HG03135 (cell line): ENCODE measurements around the gene CRYBG2.
A peak's percentile ranks its signal among the peaks of the same experiment; 100 is the strongest.
"Not testable (repeated sequence)": the region's sequence is repeated elsewhere in the genome, so short reads cannot be mapped to it uniquely, and the experiment has no call there.

Source experiments
- ATAC-seq: cut with Tn5 transposase; IDR thresholded peaks from one replicate; pipeline ENCODE4 v1.9.1; 2021; ENCODE audit warnings: mild to moderate bottlenecking, moderate library complexity; ENCODE audit not compliant: unreplicated experiment

Gene CRYBG2, protein sequence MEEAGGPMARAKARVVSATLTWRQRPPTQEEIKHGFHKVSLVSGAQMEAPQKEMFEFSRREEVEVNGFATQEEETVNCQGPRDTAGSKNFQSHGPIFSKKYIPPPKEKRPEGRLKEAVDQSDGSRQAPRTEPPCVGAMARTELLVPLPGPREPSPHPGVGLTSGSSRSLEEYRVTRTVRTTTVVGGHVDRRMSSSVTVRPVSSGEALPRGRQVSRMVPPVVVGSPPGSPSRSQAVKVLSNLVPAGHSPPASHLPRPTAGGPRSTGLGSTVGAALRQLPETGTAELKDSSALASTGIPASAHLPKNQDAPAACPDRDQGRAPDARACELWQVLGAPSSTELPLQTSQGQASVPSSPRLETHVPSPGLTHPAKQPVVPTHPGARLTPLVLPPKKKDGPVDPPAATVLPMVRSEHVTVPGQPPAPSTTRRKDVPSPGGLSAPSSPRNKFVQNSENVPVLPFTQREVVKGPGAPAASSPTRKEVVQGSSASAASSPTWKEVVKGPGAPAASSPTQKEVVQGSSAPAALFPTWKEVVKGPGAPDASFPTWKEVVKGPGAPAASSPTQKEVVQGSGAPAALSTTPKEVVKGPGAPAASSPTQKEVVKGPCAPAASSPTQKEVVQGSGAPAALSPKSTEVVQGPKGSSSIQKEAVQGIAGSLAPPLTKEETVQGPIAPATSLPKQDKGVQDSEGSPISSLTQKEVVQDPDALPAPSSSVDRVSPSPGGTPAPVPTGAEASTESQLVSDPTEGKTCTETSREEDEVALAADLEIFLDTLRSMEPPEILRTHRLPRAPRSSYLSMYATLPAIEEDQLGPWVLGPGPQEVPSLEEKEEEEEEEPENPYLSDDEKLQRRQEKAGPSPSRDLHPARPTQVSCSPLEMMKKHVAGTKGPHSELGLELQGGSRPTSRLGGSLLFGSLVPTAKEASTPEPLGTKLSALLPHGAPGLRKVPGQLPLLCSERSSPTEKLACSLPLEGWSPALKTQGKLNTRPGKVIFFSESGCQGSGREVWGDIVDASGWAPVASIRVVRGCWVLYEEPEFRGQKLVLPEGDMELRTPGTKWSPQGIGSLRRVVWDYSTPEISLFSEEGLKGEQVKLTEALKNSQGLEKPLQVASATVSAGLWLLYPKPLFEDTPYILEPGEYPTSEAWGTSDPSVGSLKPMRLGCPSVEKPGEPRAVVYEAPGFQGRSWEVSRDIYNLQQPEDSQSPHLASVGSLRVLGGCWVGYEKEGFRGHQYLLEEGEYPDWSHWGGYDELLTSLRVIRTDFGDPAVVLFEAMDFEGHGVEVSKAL (N-terminal part only)

DNA sequence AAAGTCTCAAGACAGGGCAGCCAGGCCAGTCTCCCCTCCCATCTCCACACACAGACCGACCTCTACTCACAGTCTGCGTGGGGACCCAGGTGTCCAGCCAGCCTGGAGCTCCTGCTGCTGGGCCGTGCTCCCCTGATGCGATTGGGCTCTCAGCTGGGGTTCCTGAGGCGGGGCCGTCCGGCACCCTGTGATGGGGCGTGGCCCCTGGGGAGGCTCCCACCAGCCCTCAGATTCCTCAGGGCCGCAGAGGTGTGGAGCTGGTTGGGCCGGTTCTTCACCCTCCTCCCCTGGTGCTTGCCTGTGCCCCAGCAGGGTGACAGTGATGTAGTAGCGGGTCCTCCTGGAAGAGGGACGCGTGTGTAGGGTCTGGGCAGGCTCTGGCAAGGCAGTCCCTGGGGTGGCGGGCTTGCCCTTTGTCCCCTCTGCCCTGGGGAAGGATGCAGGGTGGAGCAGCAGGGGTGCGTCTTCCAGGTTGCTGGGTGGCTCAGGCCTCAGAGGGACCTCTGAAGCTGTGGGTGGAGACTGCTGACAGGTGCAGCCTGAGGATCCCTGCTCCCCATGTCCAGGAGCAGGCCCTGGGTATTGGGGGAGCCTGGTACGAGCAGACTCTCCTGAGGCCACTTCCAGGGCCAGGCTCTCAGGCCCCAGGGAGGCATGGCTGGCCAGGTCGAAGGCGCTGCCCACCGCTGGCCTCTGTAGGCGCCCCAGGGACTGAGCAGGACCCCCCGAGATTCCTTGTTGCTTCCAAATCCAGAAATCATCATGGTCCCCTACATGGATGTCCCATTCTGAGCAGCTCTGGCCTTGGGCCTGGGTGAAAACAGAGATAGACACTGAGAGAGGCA, at the start of gene CRYBG2:
Gene CRYBG2 (minus strand): TSS at position 155 of the 845 bp plus-strand sequence. CDS start 7,473 bp downstream, outside the sequence.
- ATAC-seq = no peak

DNA sequence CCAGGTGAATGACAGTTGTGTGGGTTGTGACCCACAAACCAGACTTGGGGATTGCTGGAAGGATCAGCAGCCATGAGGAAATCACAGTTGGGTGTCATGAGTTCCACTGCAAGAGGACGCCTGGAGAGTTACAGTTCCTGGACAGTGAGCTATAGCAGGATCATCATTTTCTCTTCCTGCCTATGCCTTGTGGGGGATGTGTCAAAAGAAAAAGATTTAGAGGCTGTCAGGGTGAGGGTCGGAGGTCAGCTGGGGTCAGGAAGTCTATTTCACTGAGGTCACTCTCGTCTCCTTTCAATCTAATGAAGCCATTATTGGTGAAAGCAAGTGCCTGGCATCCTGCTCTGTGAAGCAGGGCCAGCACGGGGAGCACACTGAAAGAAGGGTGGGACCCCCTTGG, 49.7 kb upstream of the CRYBG2 start:
- no peak for ATAC-seq

DNA sequence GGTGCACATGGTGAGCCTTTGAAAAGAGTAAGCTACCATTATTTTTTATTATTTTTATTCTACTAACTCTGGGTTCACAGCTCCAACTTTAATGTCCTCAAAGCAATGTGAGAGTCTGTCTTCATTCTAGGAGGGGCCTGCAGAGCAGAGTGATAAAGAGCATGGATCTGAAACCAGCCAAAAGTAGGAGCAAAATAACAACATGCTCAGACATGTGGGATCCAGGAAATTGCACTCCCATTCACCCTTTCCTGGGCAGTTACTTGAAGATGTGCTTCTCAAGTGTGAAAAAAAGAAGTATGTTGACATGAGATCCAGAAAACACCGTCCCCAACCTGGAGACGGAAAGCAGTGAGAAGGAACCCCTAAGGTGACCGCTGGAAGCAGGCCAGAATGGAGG, 48.0 kb upstream of the CRYBG2 start:
- ATAC-seq = no peak

DNA sequence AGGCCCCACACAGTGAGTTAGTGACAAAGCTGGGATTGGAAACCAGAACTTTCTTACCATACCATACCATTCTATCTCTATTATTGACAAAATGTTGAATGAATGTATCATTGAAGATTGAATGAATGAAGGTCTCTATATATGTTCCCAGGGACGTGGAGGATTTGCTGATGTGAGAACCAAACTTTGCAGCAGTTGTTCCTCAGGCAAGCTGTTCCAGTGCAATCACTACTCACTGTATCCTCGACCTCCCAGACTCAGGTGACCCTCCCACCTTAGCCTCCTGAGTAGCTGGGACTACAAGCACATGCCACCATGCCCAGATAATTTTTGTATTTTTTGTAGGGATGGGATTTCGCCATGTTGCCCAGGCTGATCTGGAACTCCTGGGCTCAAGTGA, 45.1 kb upstream of the CRYBG2 start:
- ATAC-seq = no peak

DNA sequence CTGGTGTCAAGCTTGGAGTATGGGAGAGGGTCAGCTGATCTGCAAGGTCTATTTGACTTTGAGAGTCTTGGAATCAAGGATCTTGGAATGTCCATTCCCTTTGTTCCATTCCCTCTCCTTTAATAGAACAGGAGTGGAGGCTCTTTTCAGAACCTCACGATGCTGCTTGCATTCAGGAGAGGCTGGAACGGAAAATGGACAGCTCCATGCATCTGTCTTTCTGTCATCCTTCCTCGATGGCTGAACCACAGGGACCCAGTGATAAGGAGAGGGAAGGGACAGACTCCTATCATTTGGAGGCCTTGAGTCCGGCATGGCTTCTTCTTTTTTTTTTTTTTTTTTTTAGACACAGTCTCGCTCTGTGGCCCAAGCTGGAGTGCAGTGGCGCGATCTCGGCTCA, 41.8 kb upstream of the CRYBG2 start:
- ATAC-seq = no peak

DNA sequence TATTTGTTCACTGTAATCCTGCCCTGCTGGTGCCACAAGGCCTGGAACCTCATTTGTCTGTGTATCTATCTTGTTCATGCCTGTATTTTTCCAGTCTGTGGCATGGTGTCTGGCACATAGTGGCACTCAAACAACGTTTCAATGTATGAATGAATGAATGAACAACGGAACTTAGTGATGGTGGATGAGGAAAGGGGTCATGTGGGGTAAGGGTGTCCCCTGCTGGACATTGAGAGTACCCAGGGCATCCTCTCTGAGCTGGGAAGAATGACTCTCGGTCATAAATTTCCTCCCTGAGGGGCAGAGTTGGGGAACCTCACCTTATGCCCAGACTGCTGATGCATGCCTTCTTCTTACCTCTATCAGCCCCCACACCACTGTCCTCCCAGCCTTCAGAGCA, 37.5 kb upstream of the CRYBG2 start:
- no peak for ATAC-seq

DNA sequence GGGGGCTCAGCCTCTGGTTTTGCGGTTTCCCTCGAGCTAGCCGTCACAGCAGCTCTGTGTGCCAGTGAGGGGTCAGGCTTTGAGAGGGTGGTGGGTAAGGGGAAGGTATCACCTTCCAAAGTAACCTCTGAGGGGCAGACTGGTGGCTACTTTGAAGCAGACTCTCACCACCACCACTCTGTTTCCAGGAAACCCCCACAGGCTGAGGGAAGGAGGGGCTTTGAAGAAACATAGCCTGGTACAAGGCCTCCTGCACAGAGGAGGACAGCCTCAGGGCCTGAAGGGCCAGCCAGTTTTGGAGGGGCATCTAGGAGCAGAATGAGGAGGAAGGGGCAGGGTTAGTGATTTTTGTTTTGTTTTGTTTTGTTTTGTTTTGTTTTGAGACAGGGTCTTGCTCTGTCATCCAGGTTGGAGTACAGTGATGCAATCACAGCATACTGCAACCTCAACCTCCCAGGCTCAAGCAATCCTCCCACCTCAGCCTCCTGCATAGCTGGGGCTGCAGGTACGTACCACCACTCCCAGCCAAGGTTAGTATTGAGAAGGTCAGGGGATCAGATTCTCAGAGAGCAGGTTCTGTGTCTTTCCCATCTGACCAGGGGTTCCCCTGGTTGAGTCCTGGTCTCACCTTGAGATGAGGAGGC, 35.8 kb upstream of the CRYBG2 start:
- no peak for ATAC-seq

DNA sequence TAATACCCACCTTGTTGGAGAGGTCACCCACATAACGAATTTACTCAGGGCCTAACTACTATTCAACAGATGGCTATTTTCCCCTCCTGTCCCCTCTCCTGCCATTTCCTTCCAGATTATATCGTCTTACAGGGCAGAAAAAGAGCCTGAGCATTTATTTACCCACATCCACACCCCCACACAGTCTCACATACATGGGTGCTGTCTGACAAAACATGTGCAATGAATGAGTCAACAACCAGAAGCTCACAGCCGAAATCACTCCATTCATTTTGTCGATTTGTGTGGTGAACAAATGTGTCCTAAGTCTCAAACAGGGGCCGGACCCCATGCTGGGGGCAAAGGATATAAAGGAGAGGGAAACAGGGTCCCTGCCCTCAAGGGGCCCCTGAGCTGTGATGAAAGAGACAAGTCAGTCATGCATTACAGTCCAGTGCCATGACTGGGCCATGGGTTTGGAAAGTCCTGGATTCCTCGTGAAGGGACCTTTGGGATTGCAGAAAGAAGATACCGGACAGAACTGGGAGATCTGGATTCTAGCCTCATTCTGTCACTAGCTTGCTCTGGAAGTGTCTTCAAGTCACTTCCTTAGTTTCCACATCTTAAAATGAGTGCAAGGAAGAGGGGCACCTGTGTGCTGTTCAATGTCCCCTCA, 35.0 kb upstream of the CRYBG2 start:
- no peak for ATAC-seq

DNA sequence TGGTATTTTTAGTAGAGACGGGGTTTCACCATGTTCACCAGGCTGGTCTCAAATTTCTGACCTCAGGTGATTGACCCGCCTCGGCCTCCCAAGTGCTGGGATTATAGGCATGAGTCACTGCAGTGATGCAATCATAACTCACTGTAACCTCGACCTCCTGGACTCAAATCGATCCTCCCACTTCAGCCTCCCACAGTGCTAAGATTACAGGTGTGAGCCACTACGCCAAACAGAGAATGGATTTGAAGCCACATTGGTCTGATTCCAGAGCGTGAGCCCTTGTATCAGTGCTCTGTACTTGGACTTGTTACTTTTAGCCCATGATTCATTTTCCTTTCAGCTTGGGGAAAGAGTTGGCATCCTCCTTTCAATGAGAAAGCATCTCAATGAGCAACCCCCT, 33.5 kb upstream of the CRYBG2 start:
- no peak for ATAC-seq

DNA sequence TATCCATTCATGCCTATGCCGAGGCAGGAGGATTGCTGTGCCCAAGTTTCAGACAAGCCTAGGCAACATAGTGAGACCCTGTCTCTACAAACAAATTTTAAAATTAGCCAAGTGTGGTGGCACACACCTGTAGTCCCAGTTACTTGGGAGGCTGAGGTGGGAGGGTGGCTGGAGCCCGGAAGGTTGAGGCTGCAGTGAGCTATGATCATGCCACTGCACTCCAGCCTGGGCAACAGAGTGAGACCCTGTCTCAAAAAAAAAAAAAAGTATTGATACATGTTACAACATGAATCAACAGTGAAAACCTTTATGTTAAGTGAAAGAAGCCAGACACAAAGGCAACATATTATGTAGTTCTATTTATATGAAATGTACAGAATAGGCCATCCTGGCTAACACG, 31.1 kb upstream of the CRYBG2 start:
- not testable (repeated sequence) for ATAC-seq

DNA sequence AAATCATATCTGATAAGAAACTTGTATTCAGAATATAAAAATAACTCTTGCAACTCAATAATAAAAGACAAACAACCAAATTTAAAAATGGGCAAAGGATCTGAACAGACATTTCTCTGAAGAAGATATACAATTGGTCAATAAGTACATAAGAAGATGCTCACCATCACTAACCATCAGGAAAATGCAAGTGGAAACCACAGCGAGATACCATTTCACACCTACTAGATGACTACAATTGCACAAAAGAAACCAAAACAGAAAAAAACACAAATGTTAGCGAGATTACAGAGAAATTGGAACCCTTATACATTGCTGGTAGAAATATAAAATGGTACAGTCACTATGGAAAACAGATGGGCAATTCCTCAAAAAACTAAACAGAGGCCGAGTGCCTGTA, 30.1 kb upstream of the CRYBG2 start:
- no peak for ATAC-seq

DNA sequence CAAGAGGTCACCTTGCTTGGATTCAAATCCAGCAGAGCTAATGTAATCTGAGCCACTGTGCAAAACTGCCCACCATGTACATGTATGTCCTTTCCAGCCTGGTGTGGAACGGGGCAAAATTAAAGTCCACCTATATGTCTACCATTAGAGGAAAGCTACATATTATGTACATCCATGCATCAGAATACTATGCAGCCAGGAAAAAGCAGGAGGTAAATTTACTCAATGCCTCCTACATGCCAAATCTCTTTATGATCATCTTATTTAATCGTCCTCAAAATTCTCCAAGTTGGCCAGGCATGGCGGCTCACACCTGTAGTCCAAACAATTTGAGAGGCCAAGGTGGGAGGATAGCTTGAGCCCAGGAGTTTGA, 24.9 kb upstream of the CRYBG2 start:
- no peak for ATAC-seq

DNA sequence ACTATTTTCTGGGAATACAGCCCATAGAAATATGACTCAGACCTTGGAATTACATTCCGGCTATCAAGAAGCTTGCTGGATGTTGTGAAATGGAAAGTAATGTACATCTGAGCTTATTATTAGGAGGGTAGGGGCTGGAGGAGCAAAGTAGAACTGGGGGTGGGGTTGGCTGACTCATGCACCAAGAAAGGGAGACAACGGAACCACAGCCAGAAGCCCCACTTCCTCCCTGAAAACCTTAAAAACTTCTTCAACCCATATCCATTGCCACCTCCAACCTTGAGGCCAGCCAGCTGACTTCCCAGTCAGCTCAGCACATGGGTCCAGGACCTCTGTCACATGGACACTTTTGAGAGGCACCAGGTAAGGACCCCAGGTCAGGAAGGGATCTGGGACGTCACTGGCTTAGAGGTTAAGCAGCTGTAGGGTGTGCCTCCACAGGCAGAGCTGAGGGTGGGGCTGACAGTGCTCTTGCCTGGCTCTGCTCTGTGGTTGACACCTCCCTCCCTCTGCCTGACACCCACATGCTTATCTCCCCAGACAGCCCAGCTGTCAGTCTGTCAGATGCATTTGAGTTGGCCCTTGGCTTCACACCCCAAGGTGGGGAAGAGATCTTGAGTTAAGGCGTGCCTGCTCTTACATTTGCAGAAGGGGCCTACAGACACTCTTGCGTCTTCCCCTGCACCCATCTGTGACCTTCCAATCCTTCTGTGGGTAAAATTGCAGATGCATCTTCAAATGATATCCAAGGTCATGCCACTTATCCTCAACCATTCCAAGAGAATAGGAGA, 24.4 kb upstream of the CRYBG2 start:
- ATAC-seq = peak; percentile 70

DNA sequence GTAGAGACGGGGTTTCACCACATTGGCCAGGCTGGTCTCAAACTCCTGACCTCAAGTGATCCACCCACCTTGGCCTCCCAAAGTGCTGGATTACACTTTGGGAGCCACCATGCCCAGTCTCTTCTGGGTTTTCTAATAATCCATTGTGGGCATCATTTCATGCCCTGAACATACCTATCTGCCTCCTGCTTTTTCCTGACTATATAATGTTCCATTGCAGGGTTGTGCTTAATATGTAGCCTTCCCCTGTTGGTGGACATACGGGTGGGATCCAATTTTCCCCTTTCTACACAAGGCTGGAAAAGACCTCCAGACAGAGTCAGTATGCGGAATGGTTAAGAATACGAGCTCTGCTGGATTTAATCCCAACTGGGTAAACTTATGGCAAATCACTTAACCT, 22.1 kb upstream of the CRYBG2 start:
- no peak for ATAC-seq

DNA sequence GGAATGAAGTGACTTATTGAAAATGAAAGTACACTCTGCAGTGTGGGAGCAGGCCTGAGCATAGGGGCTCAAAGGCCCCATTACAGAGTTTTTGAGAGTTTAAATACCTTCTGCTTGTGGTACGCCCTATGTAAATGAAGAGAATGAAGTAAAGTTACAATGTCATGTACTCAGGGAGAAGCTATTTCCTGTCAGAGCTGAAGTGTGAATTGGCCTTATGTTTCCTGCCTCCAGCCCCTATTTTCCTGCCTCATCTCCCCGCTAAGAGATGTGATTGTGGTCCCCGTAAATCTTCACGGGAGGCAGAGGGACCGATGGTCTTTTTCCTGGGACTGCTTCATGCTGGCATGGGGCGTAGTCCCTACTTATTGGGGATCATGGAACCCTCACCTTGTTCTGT, 21.2 kb upstream of the CRYBG2 start:
- no peak for ATAC-seq

DNA sequence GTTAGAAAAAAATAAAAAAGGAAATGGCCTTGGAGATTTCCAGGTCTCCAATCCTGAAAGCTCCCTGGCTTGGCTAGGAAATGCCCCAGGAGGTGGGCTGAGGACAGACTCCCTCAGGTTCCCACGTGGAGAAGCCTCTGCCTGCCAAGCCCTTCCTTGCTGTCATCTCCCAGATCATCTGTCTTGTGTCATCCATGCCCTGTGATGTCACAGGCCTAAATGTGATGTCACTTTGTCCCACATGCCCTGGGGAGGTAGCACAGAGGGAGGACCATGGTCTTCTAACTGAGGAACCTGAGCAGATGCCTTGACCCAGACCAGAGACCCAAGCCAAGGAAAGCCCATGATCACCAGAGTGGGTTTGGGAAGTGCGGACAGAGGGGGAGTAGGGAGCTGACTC, 20.4 kb upstream of the CRYBG2 start:
- not testable (repeated sequence) for ATAC-seq

DNA sequence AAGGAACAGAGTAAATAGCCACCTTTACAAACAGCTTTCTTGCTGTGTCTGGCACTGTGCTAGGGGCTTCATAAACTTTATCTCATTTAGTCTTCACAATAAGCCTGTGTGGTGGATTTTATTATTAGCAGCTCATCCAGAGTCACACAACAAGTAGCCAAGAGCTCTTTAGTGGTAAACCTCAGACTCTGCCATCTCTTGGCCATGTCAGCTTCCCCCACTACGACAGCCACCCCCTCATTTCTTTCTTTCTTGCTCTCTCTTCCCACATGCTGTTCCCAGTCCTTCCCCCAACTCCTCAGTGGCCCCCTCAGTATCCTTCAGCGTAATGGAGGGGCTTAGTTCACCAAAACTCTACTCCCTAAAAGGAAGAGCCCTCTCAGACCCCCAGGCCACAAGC, 19.9 kb upstream of the CRYBG2 start:
- no peak for ATAC-seq

DNA sequence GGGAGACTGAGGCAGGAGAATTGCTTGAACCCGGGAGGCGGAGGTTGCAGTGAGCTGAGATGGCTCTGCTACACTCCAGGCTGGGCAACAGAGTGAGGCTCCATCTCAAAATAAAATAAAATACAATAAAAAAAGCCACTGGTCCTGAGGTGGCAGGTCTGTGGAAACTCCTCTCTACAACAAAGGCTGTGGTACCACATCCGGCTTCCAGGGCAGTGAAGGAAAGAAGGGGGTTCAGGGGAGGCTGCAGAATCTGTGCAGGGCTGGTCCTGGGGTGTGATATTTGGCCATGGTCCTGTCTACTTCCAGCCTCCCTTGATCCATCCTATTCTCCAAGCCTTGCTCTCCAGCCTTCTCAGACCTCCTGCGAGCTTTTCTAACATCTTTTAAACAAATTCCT, 19.4 kb upstream of the CRYBG2 start:
- ATAC-seq = no peak

DNA sequence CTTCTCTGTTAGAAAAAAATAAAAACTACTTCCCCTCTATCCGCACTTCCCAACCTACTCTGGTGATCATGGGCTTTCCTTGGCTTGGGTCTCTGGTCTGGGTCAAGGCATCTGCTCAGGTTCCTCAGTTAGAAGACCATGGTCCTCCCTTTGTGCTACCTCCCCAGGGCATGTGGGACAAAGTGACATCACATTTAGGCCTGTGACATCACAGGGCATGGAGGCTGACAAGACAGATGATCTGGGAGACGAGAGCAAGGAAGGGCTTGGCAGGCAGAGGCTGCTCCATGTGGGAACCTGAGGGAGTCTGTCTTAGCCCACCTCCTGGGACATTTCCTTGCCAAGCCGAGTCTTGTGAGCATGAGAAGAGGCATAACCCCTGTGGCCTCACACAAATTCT, 18.7 kb upstream of the CRYBG2 start, which contains the start of gene ZNF683:
Gene ZNF683 (minus strand): TSS at position 140 of the 400 bp plus-strand sequence. CDS start 4,179 bp downstream, outside the sequence.
- not testable (repeated sequence) for ATAC-seq
